GM06990 (cell line): Measurements from ENCODE around the gene IPP.
"Not testable (repeated sequence)": the region's sequence is repeated elsewhere in the genome, so short reads cannot be mapped to it uniquely, and the experiment has no call there.

Source experiments
- DNase-seq: peaks from one replicate; pipeline ENCODE4 v3.0.0-alpha.2; 2011; ENCODE audit not compliant: insufficient read length; ENCODE audit errors: extremely low read depth
- H3K27me3 ChIP-seq: replicated peaks from 2 replicates; pipeline ENCODE4 v1.6.0; 2011; ENCODE audit warnings: low read length; ENCODE audit not compliant: control insufficient read depth, insufficient read depth
- H3K36me3 ChIP-seq: 2 replicates; pipeline ENCODE4 v1.5.1; 2011; ENCODE audit warnings: low read length; ENCODE audit not compliant: control insufficient read depth, insufficient read depth
- H3K4me3 ChIP-seq: replicated peaks from 2 replicates; pipeline ENCODE4 v1.5.1; 2011; ENCODE audit warnings: low read depth, mild to moderate bottlenecking, control low read depth, low read length
- TF ChIP-seq, protein P1 (sequence below): IDR thresholded peaks from 2 replicates; pipeline ENCODE4 v1.5.1; 2011; ENCODE audit warnings: low read length, control low read depth, mild to moderate bottlenecking, inconsistent platforms; ENCODE audit not compliant: insufficient read depth, poor library complexity, severe bottlenecking

The IPP gene

DNA sequence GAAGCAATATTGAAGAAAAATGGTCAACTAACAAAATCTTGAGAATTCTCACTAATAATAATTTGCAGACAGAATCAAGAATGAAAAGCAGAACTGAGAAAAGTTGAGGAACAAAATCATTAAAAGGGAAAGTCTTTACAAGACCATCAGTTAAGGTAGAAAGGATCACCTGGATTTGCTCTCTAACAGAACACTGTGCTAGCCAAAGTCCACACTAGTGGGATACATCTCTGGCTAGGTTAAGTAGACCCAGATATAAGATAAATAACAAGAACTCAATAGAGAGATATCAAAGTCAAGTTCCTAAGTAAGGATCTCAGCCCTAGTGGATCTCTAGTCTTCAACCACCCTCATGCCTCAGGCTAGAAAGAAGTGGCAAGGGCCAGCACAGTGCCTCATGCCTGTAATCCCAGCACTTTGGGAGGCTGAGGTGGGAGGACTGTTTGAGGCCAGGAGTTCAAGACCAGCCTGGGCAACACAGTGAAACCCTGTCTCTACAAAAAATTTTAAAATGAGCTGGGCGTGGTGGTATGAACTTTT is 19.6 kb downstream of the IPP start:
- TF ChIP-seq, protein P1, sequence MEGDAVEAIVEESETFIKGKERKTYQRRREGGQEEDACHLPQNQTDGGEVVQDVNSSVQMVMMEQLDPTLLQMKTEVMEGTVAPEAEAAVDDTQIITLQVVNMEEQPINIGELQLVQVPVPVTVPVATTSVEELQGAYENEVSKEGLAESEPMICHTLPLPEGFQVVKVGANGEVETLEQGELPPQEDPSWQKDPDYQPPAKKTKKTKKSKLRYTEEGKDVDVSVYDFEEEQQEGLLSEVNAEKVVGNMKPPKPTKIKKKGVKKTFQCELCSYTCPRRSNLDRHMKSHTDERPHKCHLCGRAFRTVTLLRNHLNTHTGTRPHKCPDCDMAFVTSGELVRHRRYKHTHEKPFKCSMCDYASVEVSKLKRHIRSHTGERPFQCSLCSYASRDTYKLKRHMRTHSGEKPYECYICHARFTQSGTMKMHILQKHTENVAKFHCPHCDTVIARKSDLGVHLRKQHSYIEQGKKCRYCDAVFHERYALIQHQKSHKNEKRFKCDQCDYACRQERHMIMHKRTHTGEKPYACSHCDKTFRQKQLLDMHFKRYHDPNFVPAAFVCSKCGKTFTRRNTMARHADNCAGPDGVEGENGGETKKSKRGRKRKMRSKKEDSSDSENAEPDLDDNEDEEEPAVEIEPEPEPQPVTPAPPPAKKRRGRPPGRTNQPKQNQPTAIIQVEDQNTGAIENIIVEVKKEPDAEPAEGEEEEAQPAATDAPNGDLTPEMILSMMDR, result no peak
- Histone ChIP-seq H3K36me3 (no peaks in the 10 kb centered on the region), H3K4me3 (no peak overlapping the region), H3K27me3 (no peaks in the 10 kb centered on the region)
- DNase-seq, result no peak

DNA sequence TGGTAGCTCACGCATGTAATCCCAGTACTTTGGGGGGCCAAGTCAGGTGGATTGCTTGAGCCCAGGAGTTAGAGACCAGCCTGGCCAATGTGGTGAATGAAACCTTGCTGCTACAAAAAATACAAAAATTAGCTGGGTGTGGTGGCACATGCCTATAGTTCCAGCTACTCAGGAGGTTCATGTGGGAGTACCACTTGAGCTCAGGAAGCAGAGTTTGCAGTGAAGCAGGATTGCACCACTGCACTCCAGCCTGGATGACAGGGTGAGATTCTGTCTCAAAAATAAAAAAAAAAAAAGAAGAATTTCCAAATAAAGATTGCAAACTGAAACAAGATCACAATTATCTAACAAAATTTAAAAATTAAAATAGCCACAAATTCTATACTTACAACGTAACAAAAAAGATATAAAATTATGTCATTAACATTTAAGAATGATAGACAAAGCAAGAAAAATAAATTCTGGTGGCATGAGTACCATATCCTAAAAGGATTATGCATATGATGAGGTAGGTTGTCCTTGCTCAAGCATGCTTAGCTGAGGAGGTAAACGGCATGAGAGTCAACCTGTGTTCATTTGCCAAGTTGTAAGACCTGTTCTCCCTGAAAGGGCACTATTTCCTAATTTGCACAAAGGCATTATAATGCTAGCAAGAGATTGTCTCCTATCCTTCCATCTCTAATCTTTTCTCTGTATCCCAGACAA is 20.2 kb downstream of the IPP start:
- no peak for DNase-seq
- Histone ChIP-seq H3K4me3 (no peak overlapping the region), H3K36me3 (no peaks in the 10 kb centered on the region), H3K27me3 (no peaks in the 10 kb centered on the region)
- TF ChIP-seq, protein P1, result no peak

DNA sequence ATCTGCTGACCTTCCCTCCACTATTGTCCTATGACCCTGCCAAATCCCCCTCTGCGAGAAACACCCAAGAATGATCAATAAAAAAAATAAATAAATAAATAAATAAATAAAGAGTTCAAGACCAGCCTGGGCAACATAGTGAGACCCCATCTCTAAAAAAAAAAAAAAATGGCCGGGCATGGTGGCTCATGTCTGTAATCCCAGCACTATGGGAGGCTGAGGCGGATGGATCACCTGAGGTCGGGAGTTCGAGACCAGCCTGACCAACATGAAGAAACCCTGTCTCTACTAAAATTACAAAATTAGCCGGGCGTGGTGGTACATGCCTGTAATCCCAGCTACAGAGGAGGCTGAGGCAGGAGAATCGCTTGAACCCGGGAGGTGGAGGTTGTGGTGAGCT is 24.4 kb downstream of the IPP start:
- H3K4me3 ChIP-seq, DNase-seq: not testable (repeated sequence)

DNA sequence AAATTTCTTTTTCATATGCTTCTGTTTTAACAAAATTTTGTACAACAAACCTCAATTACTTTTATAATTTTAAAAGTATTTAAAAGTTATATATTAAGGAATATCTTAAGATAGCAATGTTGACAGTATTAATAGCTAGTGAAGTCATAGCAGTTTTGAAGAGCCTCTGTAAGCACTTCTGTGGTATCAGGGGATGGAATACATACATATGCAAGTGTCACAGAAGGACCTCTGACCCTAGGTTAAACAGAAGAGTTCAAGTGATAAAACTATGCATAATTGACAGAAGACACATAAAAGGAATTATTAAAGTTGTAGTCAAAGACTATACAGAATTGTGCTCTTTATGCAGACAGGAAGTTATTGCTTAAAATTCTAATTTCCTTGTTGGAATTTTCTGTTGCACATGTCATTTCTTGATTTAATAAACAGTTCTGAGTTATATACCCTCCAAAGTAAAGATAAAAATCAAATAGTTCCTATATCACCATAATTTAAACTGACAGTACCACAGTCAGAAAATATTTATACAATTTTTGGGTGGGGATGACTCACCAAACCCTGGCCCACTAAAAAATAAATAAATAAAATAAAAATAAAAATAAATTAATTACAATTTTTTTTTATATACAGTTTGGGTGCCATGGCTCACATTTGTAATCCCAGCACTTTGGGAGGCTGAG is 27.1 kb downstream of the IPP start:
- TF ChIP-seq, protein P1, result no peak
- no peaks in the 10 kb centered on the region for H3K36me3 ChIP-seq
- H3K27me3 ChIP-seq, result no peaks in the 10 kb centered on the region
- no peak overlapping the region for H3K4me3 ChIP-seq
- DNase-seq, result no peak

More for the DNA sequence above, 24.4 kb downstream of the IPP start:
- not testable (repeated sequence) for H3K27me3 ChIP-seq, H3K36me3 ChIP-seq

DNA sequence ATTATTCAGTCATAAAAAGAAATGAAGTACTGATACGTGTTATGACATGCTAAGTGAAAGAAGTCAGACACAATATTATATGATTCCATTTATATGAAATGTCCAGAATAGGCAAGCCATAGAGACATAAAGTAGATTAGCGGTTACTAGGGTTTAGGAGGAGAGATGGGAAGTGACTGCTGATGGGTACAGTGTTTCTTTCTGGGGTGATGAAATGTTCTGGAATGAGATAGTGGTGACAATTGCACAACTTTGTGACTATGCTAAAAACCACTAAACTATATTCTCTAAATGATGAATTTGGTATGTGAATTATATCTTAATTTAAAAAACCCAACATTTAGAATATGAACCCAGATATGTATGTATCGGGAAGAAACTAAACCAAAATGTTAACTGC is 27.6 kb downstream of the IPP start:
- H3K4me3 ChIP-seq, result no peak overlapping the region
- TF ChIP-seq, protein P1, result no peak
- no peak for DNase-seq

DNA sequence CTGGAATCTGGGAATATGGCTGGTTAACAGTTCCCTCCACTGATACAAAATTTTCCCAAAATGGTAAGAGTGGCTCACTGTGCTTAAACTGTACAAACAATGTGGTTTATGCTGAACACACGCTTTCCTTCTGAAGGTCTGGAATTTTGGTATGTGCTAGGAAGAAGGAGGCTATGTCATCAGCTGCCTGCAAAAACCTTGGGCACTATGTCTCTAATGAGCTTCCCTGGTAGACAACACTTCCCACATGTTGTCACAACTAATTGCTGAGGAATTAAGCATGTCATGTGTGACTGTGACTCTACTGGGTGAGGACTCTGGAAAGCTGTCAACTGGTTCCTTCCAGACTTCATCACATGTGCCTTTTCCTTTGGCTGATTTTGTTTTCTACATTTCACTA is 29.2 kb downstream of the IPP start:
- no peak overlapping the region for H3K4me3 ChIP-seq
- DNase-seq, result no peak
- TF ChIP-seq, protein P1, result no peak
- no peaks in the 10 kb centered on the region for H3K27me3 ChIP-seq
- no peaks in the 10 kb centered on the region for H3K36me3 ChIP-seq

More for the DNA sequence above, 27.6 kb downstream of the IPP start:
- Histone ChIP-seq H3K27me3 (no peaks in the 10 kb centered on the region), H3K36me3 (no peaks in the 10 kb centered on the region)
